Endometrium (tissue), 2 donors: ENCODE data around the gene LINS1.

Experiments used
- FAIRE-seq: peaks from 2 replicates; lab custom pipeline; 2012; peaks lifted over from hg19 to GRCh38; lab: Jason Lieb, UNC
- donor health status: control.
- donor health status: control.

Gene LINS1

GRCh38 chr15:100559330-100559729 lies 42.7 kb downstream of the LINS1 start:
- no peak for FAIRE-seq

GRCh38 chr15:100558771-100559254 lies 43.2 kb downstream of the LINS1 start:
- FAIRE-seq: no peak

GRCh38 chr15:100553468-100553867 lies 48.5 kb downstream of the LINS1 start:
- FAIRE-seq: no peak

- no peak for FAIRE-seq
These were observed 54.0 kb downstream of the LINS1 start for GRCh38 chr15:100547961-100548360.

- no peak for FAIRE-seq
These were observed 57.0 kb downstream of the LINS1 start for GRCh38 chr15:100544946-100545345.

GRCh38 chr15:100544338-100544841 lies 57.6 kb downstream of the LINS1 start:
- no peak for FAIRE-seq

- no peak for FAIRE-seq
These were observed 59.7 kb downstream of the LINS1 start for GRCh38 chr15:100542290-100542689.

GRCh38 chr15:100537331-100537730 lies 64.7 kb downstream of the LINS1 start:
- FAIRE-seq: no peak

- no peak for FAIRE-seq
These were observed 65.3 kb downstream of the LINS1 start for GRCh38 chr15:100536733-100537132.

GRCh38 chr15:100533886-100534285 lies 68.1 kb downstream of the LINS1 start:
- no peak for FAIRE-seq

GRCh38 chr15:100531823-100532327 lies 70.1 kb downstream of the LINS1 start:
- FAIRE-seq: no peak

- FAIRE-seq: no peak
These were observed 70.8 kb downstream of the LINS1 start for GRCh38 chr15:100531204-100531603.

GRCh38 chr15:100529556-100529955 lies 72.4 kb downstream of the LINS1 start:
- FAIRE-seq: no peak

GRCh38 chr15:100528833-100529428 lies 73.1 kb downstream of the LINS1 start, which contains the start of gene CERS3:
CERS3 (minus strand) TSS chr15:100528950; CDS start chr15:100501849, 27,101 bp downstream.
- no peak for FAIRE-seq

- FAIRE-seq: no peak
These were observed 75.9 kb downstream of the LINS1 start for GRCh38 chr15:100526027-100526481.

GRCh38 chr15:100525436-100525835 lies 76.5 kb downstream of the LINS1 start:
- FAIRE-seq: no peak

- FAIRE-seq: no peak
These were observed 77.7 kb downstream of the LINS1 start for GRCh38 chr15:100524326-100524725.

GRCh38 chr15:100521907-100522306 lies 80.1 kb downstream of the LINS1 start:
- FAIRE-seq: no peak

GRCh38 chr15:100520132-100520921 lies 81.7 kb downstream of the LINS1 start:
- no peak for FAIRE-seq

GRCh38 chr15:100517846-100518245 lies 84.1 kb downstream of the LINS1 start:
- FAIRE-seq: no peak
